IMR-90 (cell line): Measurements from ENCODE around the gene ZNF236. TPM values are rescaled to one million over a fixed set of nuclear protein-coding genes. Genes with fewer than 3 reads are reported as not detected.

ENCODE experiments used
- ATAC-seq: fragments of 200-7000 bp; cut with Tn5 transposase; 2 replicates; pipeline ENCODE4 v1.9.1; 2020; ENCODE audit warnings: low read depth, mild to moderate bottlenecking, moderate library complexity
- BruUV-seq: library from RNA; stranded (reverse); fragments of 400-500 nt; replicated peaks from 2 replicates; lab custom pipeline; 2021; lab: Mats Ljungman, UMichigan
- CTCF ChIA-PET: fragments of 300-600 bp; formaldehyde crosslinking; extraction: SDS; loops from one replicate; lab custom pipeline; 2021; ENCODE audit warnings: antibody characterized with exemption; lab: Yijun Ruan, JAX
- POLR2A ChIA-PET: fragments of 300-600 bp; sonication (Branson Sonifier 250); formaldehyde crosslinking; loops from one replicate; lab custom pipeline; 2022; ENCODE audit warnings: antibody characterized with exemption; ENCODE audit not compliant: unreplicated experiment; lab: Charles Lee
- DNase-seq: peaks from one replicate; pipeline ENCODE4 v3.0.0; 2013
- H2AFZ ChIP-seq: replicated peaks from 2 replicates; pipeline ENCODE3; 2013; ENCODE audit warnings: low read length, mild to moderate bottlenecking; ENCODE audit not compliant: poor library complexity
- H2AK5ac ChIP-seq: 2 replicates; pipeline ENCODE4 v1.6.1; 2013; ENCODE audit warnings: low read depth, low read length, inconsistent platforms
- H2AK9ac ChIP-seq: replicated peaks from 2 replicates; pipeline ENCODE3; 2013; ENCODE audit warnings: mild to moderate bottlenecking, low read depth, low read length, moderate library complexity; ENCODE audit not compliant: poor library complexity
- H2BK120ac ChIP-seq: 2 replicates; pipeline ENCODE4 v1.6.1; 2013; ENCODE audit warnings: low read depth, low read length, inconsistent platforms
- H2BK15ac ChIP-seq: 3 replicates; pipeline ENCODE4 v1.6.1; 2013; ENCODE audit warnings: low read depth, low read length, inconsistent platforms
- H2BK20ac ChIP-seq: 2 replicates; pipeline ENCODE4 v1.6.1; 2013; ENCODE audit warnings: low read depth, mild to moderate bottlenecking, inconsistent platforms, low read length, moderate library complexity
- H2BK5ac ChIP-seq: 2 replicates; pipeline ENCODE4 v1.6.1; 2013; ENCODE audit warnings: mild to moderate bottlenecking, low read depth, low read length, inconsistent platforms; ENCODE audit not compliant: poor library complexity, severe bottlenecking
- H3K14ac ChIP-seq: replicated peaks from 2 replicates; pipeline ENCODE4 v1.6.1; 2013; ENCODE audit warnings: low read depth, low read length, inconsistent platforms
- H3K18ac ChIP-seq: 2 replicates; pipeline ENCODE4 v1.6.1; 2013; ENCODE audit warnings: low read depth, low read length, control low read depth
- H3K23ac ChIP-seq: 2 replicates; pipeline ENCODE4 v1.6.1; 2013; ENCODE audit warnings: low read depth, low read length, inconsistent platforms
- H3K27ac ChIP-seq: 2 replicates; pipeline ENCODE4 v1.5.1; 2013; ENCODE audit warnings: mild to moderate bottlenecking, control low read depth, low read length; ENCODE audit not compliant: insufficient read depth
- H3K27me3 ChIP-seq: 2 replicates; pipeline ENCODE4 v1.6.1; 2013; ENCODE audit warnings: low read length; ENCODE audit not compliant: control insufficient read depth, insufficient read depth
- H3K36me3 ChIP-seq: 2 replicates; pipeline ENCODE4 v1.6.1; 2013; ENCODE audit warnings: low read length, mixed read lengths; ENCODE audit not compliant: control insufficient read depth, insufficient read depth
- H3K4ac ChIP-seq: 2 replicates; pipeline ENCODE4 v1.6.1; 2013; ENCODE audit warnings: low read depth, low read length, inconsistent platforms
- H3K4me1 ChIP-seq: 2 replicates; pipeline ENCODE4 v1.6.1; 2013; ENCODE audit warnings: low read length, mixed read lengths; ENCODE audit not compliant: control insufficient read depth, insufficient read depth
- H3K4me2 ChIP-seq: 2 replicates; pipeline ENCODE4 v1.6.1; 2013; ENCODE audit warnings: low read depth, mild to moderate bottlenecking, control low read depth, low read length, moderate library complexity
- H3K4me3 ChIP-seq: 2 replicates; pipeline ENCODE4 v1.5.1; 2013; ENCODE audit warnings: low read depth, mild to moderate bottlenecking, control low read depth, low read length, moderate library complexity; ENCODE audit not compliant: insufficient read depth
- H3K56ac ChIP-seq: 2 replicates; pipeline ENCODE4 v1.6.1; 2013; ENCODE audit warnings: low read length, inconsistent platforms; ENCODE audit not compliant: insufficient read depth; ENCODE audit errors: extremely low read depth
- H3K79me1 ChIP-seq, 2 experiments: 2 replicates each; pipeline ENCODE4 v1.6.1; 2013; ENCODE audit warnings: low read length in 2 of 2, inconsistent platforms in 1 of 2, low read depth in 1 of 2
- H3K9ac ChIP-seq: 2 replicates; pipeline ENCODE4 v1.6.1; 2013; ENCODE audit warnings: low read depth, low read length, control low read depth
- H3K9me1 ChIP-seq: 2 replicates; pipeline ENCODE4 v1.6.1; 2013; ENCODE audit warnings: low read length, inconsistent platforms; ENCODE audit not compliant: insufficient read depth
- H3K9me3 ChIP-seq: 2 replicates; pipeline ENCODE4 v1.6.1; 2013; ENCODE audit warnings: low read length; ENCODE audit not compliant: control insufficient read depth, insufficient read depth
- H4K20me1 ChIP-seq: 2 replicates; pipeline ENCODE4 v1.6.1; 2013; ENCODE audit warnings: low read length, inconsistent platforms; ENCODE audit not compliant: insufficient read depth
- H4K5ac ChIP-seq: 2 replicates; pipeline ENCODE4 v1.6.1; 2013; ENCODE audit warnings: mild to moderate bottlenecking, low read depth, low read length, control low read depth
- H4K8ac ChIP-seq, 2 experiments: 2 replicates each; pipeline ENCODE4 v1.6.1; 2013; ENCODE audit warnings: low read depth in 2 of 2, low read length in 2 of 2, control low read depth in 1 of 2, inconsistent platforms in 1 of 2
- H4K91ac ChIP-seq: 2 replicates; pipeline ENCODE4 v1.6.1; 2013; ENCODE audit warnings: low read depth, low read length, inconsistent platforms; ENCODE audit not compliant: insufficient read depth
- CHD1 ChIP-seq: IDR thresholded peaks from 2 replicates; pipeline ENCODE4 v1.6.1; 2012; ENCODE audit warnings: low read depth, low read length, improper control_type of control experiment
- MAFK ChIP-seq: IDR thresholded peaks from 2 replicates; pipeline ENCODE4 v1.6.1; 2012; ENCODE audit warnings: low read depth, low read length, improper control_type of control experiment
- MAZ ChIP-seq: IDR thresholded peaks from 2 replicates; pipeline ENCODE4 v1.6.1; 2012; ENCODE audit warnings: low read depth, mild to moderate bottlenecking, low read length, improper control_type of control experiment, moderate library complexity, borderline replicate concordance
- MXI1 ChIP-seq: IDR thresholded peaks from 2 replicates; pipeline ENCODE4 v1.6.1; 2012; ENCODE audit warnings: low read depth, mild to moderate bottlenecking, low read length, moderate library complexity, borderline replicate concordance
- POLR2A ChIP-seq: IDR thresholded peaks from 2 replicates; pipeline ENCODE4 v1.6.1; 2012; ENCODE audit warnings: mild to moderate bottlenecking, low read depth, low read length
- RAD21 ChIP-seq: IDR thresholded peaks from 2 replicates; pipeline ENCODE4 v1.6.1; 2012; ENCODE audit warnings: low read length, improper control_type of control experiment
- RFX5 ChIP-seq: IDR thresholded peaks from 2 replicates; pipeline ENCODE4 v1.8.0; 2012; ENCODE audit warnings: low read depth, mild to moderate bottlenecking, low read length, moderate library complexity
- SMC3 ChIP-seq: fragments of 150-350 bp; IDR thresholded peaks from 2 replicates; pipeline ENCODE4 v1.6.1; 2016; ENCODE audit warnings: low read depth, mild to moderate bottlenecking, antibody characterized with exemption, low read length, moderate library complexity
- USF2 ChIP-seq: fragments of 150-350 bp; IDR thresholded peaks from 2 replicates; pipeline ENCODE4 v1.6.1; 2017; ENCODE audit warnings: mild to moderate bottlenecking, antibody characterized with exemption, low read length, low read depth
- WGBS, 2 experiments: methylation state at CpG; one replicate each; pipeline versions ENCODE4 v1.1.5 to v1.1.7; 2013; ENCODE audit warnings: missing lambda C conversion rate in 2 of 2; ENCODE audit not compliant: insufficient read length in 1 of 2; ENCODE audit errors: extremely low coverage in 2 of 2; 5-methylcytosine and 5-hydroxymethylcytosine counted together
- dilution Hi-C: fragments of 300-500 bp; cut with HindIII; formaldehyde crosslinking; loops from one replicate; pipeline ENCODE4 v1.14.3; 2018; ENCODE audit warnings: low sequenced_read_pairs; ENCODE audit not compliant: unreplicated experiment
- in situ Hi-C: fragments of 300-500 bp; cut with MboI; formaldehyde crosslinking; loops from 3 replicates; pipeline ENCODE4 v1.14.3; 2019; ENCODE audit warnings: low sequenced_read_pairs, inconsistent platforms, mixed read lengths
- intact Hi-C: fragments of 100-400 bp; cut with micrococcal nuclease; formaldehyde crosslinking; loops from 2 replicates; pipeline ENCODE4 v1.10.0; 2022
- polyA plus RNA-seq, 3 experiments: library from polyadenylated mRNA; depleted of rRNA; stranded (reverse); fragments of >200 nt; gene quantifications; 2 replicates each; pipeline ENCODE4 v1.2.3, GENCODE V29; 2012; ENCODE audit warnings: low replicate concordance in 1 of 3
- total RNA-seq: library from RNA; depleted of rRNA; stranded (reverse); fragments of >200 nt; gene quantifications from 2 replicates; pipeline ENCODE4 v1.2.3, GENCODE V29; 2012
- TF ChIP-seq, protein P1 (sequence below): conservative IDR thresholded peaks from 2 replicates; pipeline ENCODE4 v1.5.1; 2012; ENCODE audit warnings: mild to moderate bottlenecking, low read depth, low read length, improper control_type of control experiment

ZNF236 gene
- total and polyA plus RNA-seq, 2 of the 4 experiments (the other 2 are of a cell fraction): 3.6 to 9.7 TPM

GRCh38 chr18:76855594-76855993 is 33.2 kb downstream of the ZNF236 start:
- CTCF ChIA-PET: no interaction called here
- no peak overlapping the region for H2AFZ ChIP-seq
- POLR2A ChIA-PET: no interaction called here
- H4K8ac ChIP-seq: no peak overlapping the region
- peaks cover 0 to 12% of the 10 kb centered on the region in 2 experiments; a peak in 2 of 4 replicates for H3K79me1 ChIP-seq
- no peak overlapping the region for H3K4ac ChIP-seq
- H3K4me3 ChIP-seq: no peak overlapping the region
- no peak overlapping the region for H2BK120ac ChIP-seq
- ATAC-seq (no peak), DNase-seq (no peak)
- H4K91ac ChIP-seq: no peak overlapping the region
- H2AK5ac ChIP-seq: no peak overlapping the region
- no peak overlapping the region for H3K9ac ChIP-seq
- H3K27ac ChIP-seq: no peak overlapping the region
- H3K23ac ChIP-seq: no peak overlapping the region
- no TSS peak for BruUV-seq
- 100% methylated on average over 2 of the region's 4 CpGs; no CpG with 5 or more reads in 1 of the 2 experiments for WGBS, 2 experiments
- no peak overlapping the region for H3K4me2 ChIP-seq
- dilution Hi-C loops: no loop called here
- no peaks in the 10 kb centered on the region for H4K20me1 ChIP-seq
- H3K18ac ChIP-seq: no peak overlapping the region
- no peak overlapping the region for H3K14ac ChIP-seq
- H4K5ac ChIP-seq: no peak overlapping the region
- no peaks in the 10 kb centered on the region; the same call in 1 of the 2 replicates for H3K9me1 ChIP-seq
- H2BK15ac ChIP-seq: no peak overlapping the region
- intact Hi-C loops: no loop called here
- no peak overlapping the region for H2AK9ac ChIP-seq
- no peak overlapping the region for H3K56ac ChIP-seq
- no peak for TF ChIP-seq MAFK
- TF ChIP-seq MXI1: no peak
- no peak for TF ChIP-seq CHD1
- TF ChIP-seq, protein P1, sequence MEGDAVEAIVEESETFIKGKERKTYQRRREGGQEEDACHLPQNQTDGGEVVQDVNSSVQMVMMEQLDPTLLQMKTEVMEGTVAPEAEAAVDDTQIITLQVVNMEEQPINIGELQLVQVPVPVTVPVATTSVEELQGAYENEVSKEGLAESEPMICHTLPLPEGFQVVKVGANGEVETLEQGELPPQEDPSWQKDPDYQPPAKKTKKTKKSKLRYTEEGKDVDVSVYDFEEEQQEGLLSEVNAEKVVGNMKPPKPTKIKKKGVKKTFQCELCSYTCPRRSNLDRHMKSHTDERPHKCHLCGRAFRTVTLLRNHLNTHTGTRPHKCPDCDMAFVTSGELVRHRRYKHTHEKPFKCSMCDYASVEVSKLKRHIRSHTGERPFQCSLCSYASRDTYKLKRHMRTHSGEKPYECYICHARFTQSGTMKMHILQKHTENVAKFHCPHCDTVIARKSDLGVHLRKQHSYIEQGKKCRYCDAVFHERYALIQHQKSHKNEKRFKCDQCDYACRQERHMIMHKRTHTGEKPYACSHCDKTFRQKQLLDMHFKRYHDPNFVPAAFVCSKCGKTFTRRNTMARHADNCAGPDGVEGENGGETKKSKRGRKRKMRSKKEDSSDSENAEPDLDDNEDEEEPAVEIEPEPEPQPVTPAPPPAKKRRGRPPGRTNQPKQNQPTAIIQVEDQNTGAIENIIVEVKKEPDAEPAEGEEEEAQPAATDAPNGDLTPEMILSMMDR: no peak
- no peak for TF ChIP-seq SMC3
- no peak for TF ChIP-seq MAZ
- no peak for TF ChIP-seq POLR2A
- TF ChIP-seq RFX5: no peak
- no peak for TF ChIP-seq USF2
- TF ChIP-seq RAD21: no peak
- in situ Hi-C loops: no loop called here
- H3K4me1 ChIP-seq: no peaks in the 10 kb centered on the region
- no peaks in the 10 kb centered on the region for H3K27me3 ChIP-seq
- H3K9me3 ChIP-seq: no peaks in the 10 kb centered on the region
- peaks cover 5% of the 10 kb centered on the region for H3K36me3 ChIP-seq
- no peak overlapping the region for H2BK20ac ChIP-seq
- H2BK5ac ChIP-seq: no peak overlapping the region
